ENCODE results near the gene DPH2.

- no peak for TF ChIP-seq CTCF (IDR thresholded peaks at IDR 0.05; ENCODE audit: low read depth, low read length, poor library complexity, severe bottlenecking)
- TF ChIP-seq EZH2phosphoT487 (IDR thresholded peaks at IDR 0.05; ENCODE audit: borderline replicate concordance, low read length) = no peak
These were observed 4.2 kb downstream of the DPH2 start for GRCh38 chr1:43973981-43974442.
